Transverse colon (tissue), 4 donors: Measurements from ENCODE around the gene LRP2. TPM values are rescaled to one million over a fixed set of nuclear protein-coding genes. Genes with fewer than 3 reads are reported as not detected.

Experiments used
- DNase-seq: peaks from one replicate; pipeline ENCODE4 v3.0.0-alpha.2; 2019
- H3K27ac ChIP-seq, 4 donors: fragments of 200-600 bp; sonication (generic); 2 replicates each; pipeline ENCODE4 v1.5.1; 2016 to 2018; ENCODE audit warnings: inconsistent platforms in 4 of 4
- H3K27me3 ChIP-seq: fragments of 200-600 bp; sonication (generic); 2 replicates; pipeline ENCODE4 v1.5.1; 2017; ENCODE audit warnings: inconsistent platforms
- H3K36me3 ChIP-seq, 4 donors: fragments of 200-600 bp; sonication (generic); 2 replicates each; pipeline ENCODE4 v1.5.1; 2017 to 2019; ENCODE audit warnings: inconsistent platforms in 4 of 4
- H3K4me1 ChIP-seq, 4 donors: fragments of 200-600 bp; sonication (generic); 2 replicates each; pipeline ENCODE4 v1.5.1; 2017 to 2020; ENCODE audit warnings: inconsistent platforms in 4 of 4
- H3K4me3 ChIP-seq, 4 donors: fragments of 200-600 bp; sonication (generic); 1 replicate in 1 of 4; 2 replicates in 3 of 4; pipeline versions ENCODE4 v1.5.1 to v1.6.1; 2017 to 2019; ENCODE audit warnings: inconsistent platforms in 4 of 4
- H3K9me3 ChIP-seq, 2 donors: fragments of 200-600 bp; sonication (generic); 2 replicates each; pipeline ENCODE4 v1.5.1; 2017 to 2019; ENCODE audit warnings: inconsistent platforms in 2 of 2
- CTCF ChIP-seq, 5 experiments: fragments of 200-600 bp in 3 of 5; fragments of 450-650 bp in 2 of 5; sonication (generic) in 3 of 5; IDR thresholded peaks; 1 replicate in 2 of 5; 2 replicates in 3 of 5; pipeline ENCODE4 v1.5.1; 2016 to 2017; ENCODE audit warnings: antibody characterized with exemption in 5 of 5, inconsistent platforms in 3 of 5, mild to moderate bottlenecking in 2 of 5, moderate library complexity in 1 of 5
- EP300 ChIP-seq: sonication (generic); formaldehyde crosslinking; IDR thresholded peaks from one replicate; pipeline ENCODE4 v1.6.1; 2017; ENCODE audit warnings: antibody characterized with exemption, low read depth
- POLR2A ChIP-seq: fragments of 450-650 bp; IDR thresholded peaks from one replicate; pipeline ENCODE4 v1.6.1; 2016; ENCODE audit warnings: antibody characterized with exemption, mild to moderate bottlenecking, moderate library complexity
- POLR2AphosphoS5 ChIP-seq, 3 donors: sonication (generic); formaldehyde crosslinking; IDR thresholded peaks; one replicate each; pipeline ENCODE4 v1.6.1; 2016; ENCODE audit warnings: antibody characterized with exemption in 3 of 3
- WGBS, 2 donors: methylation state at CpG; one replicate each; pipeline ENCODE4 v1.1.5; 2018; ENCODE audit warnings: low coverage in 1 of 2; 5-methylcytosine and 5-hydroxymethylcytosine counted together
- in situ Hi-C, 4 donors: fragments of 200-750 bp; cut with MboI; loops; one replicate each; pipeline versions ENCODE4 v1.15.0 to v1.15.1; 2017; ENCODE audit warnings: low sequenced_read_pairs in 3 of 4, low pct_ligation_motif_present in 1 of 4, low pct_unique_long_range_greater_than_20kb in 1 of 4
- intact Hi-C: fragments of 100-400 bp; cut with DNase I; formaldehyde crosslinking; loops from one replicate; pipeline ENCODE4 v1.15.1; 2023; ENCODE audit warnings: low total_unique reads
- total RNA-seq, 4 donors: library from RNA; depleted of rRNA; stranded (reverse); fragments of >200 nt; gene quantifications; one replicate each; pipeline ENCODE4 v1.1.0, GENCODE V29; 2016

Gene LRP2
- total RNA-seq, 4 donors from 2014 or later, result not detected

- DNase-seq, result no peak
- intact Hi-C loops, result no loop called here
- peak overlapping the region in 3 of 4 donors; percentile 7 to 59 (median 41) for H3K4me3 ChIP-seq
- no peaks in the 10 kb centered on the region for H3K9me3 ChIP-seq
- WGBS, 2 donors, result 13 to 14% methylated on average over 12 to 20 of the region's 20 CpGs
- in situ Hi-C loops, result no loop called here
- peaks cover 65% of the 10 kb centered on the region for H3K27me3 ChIP-seq
- no peak overlapping the region for H3K27ac ChIP-seq
- TF ChIP-seq CTCF (IDR thresholded peaks at IDR 0.05), result no peak
- no peak for TF ChIP-seq EP300
- TF ChIP-seq POLR2AphosphoS5 (IDR thresholded peaks at IDR 0.05), result no peak
- TF ChIP-seq POLR2A, result no peak
- H3K36me3 ChIP-seq, result no peaks in the 10 kb centered on the region
- H3K4me1 ChIP-seq, result peaks cover 24 to 43% (median 39%) of the 10 kb centered on the region in 4 donors
Measured at GRCh38 chr2:169360984-169361705, 1.2 kb downstream of the LRP2 start.

DNA sequence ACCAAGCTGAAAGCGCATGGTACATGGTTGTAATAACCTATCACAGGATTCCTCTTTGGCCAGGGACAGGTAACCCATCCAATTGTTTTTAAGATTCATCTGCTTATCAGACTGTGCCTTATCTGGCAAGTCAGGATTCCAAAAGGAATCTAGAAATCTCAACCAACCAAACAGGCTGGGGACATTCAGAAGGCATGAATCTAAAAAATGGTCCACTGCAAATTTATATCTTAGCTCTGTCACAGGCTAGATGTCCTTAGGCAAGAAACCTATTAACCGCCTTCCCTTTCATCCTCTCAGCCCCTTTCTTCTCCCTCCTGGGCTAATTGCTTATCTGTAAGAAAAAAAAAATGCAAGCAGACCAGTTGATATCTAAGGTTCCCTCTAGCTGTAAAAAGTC is 4.3 kb downstream of the LRP2 start:
- Histone ChIP-seq H3K4me1 (peaks cover 17 to 23% (median 21%) of the 10 kb centered on the region in 4 donors), H3K9me3 (no peaks in the 10 kb centered on the region), H3K4me3 (no peak overlapping the region), H3K27ac (no peak overlapping the region), H3K36me3 (no peaks in the 10 kb centered on the region), H3K27me3 (peaks cover 51% of the 10 kb centered on the region)
- no peak for DNase-seq
- 91% methylated on average over 2 of the region's 2 CpGs; no CpG with 5 or more reads in 1 of the 2 donors for WGBS, 2 donors
- TF ChIP-seq POLR2A (no peak), POLR2AphosphoS5 (IDR thresholded peaks at IDR 0.05) (no peak), EP300 (no peak), CTCF (IDR thresholded peaks at IDR 0.05) (no peak)
- in situ Hi-C loops, result no loop called here
- intact Hi-C loops, result no loop called here

DNA sequence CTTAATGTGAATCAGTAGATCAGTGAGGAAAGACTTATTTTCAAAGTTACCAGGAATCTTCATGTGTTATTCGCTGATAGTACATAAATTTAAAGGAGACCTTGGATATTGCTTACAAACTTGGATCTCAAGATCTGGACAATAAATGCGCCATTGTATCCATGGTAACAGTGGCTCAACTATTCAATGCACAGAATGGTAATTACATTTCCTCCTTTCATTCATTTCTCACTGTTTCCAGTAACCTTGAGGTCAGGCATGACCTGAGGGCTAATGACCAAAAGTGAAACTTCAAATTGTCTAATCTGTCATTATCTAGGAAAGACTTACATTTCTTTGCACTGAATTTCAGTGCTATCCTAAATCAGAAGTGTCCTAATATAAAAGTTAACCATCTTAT is 8.1 kb downstream of the LRP2 start:
- in situ Hi-C loops, result no loop called here
- H3K27me3 ChIP-seq, result peaks cover 15% of the 10 kb centered on the region
- no peaks in the 10 kb centered on the region for H3K9me3 ChIP-seq
- 71 to 79% methylated on average over 2 of the region's 2 CpGs for WGBS, 2 donors
- no peak overlapping the region for H3K4me3 ChIP-seq
- H3K36me3 ChIP-seq, result no peaks in the 10 kb centered on the region
- DNase-seq, result no peak
- no peaks in the 10 kb centered on the region for H3K4me1 ChIP-seq
- H3K27ac ChIP-seq, result no peak overlapping the region
- TF ChIP-seq POLR2AphosphoS5 (IDR thresholded peaks at IDR 0.05) (no peak), POLR2A (no peak), CTCF (IDR thresholded peaks at IDR 0.05) (no peak), EP300 (no peak)
- intact Hi-C loops, result no loop called here

- intact Hi-C loops (no loop called here), in situ Hi-C loops (no loop called here)
- Histone ChIP-seq H3K36me3 (no peaks in the 10 kb centered on the region), H3K4me3 (no peak overlapping the region), H3K27me3 (no peaks in the 10 kb centered on the region), H3K9me3 (no peaks in the 10 kb centered on the region), H3K27ac (no peak overlapping the region), H3K4me1 (no peaks in the 10 kb centered on the region)
- TF ChIP-seq EP300 (no peak), POLR2A (no peak), POLR2AphosphoS5 (IDR thresholded peaks at IDR 0.05) (no peak), CTCF (IDR thresholded peaks at IDR 0.05) (no peak)
- no peak for DNase-seq
- WGBS, 2 donors, result 55 to 61% methylated on average over 4 of the region's 4 CpGs
Measured at GRCh38 chr2:169351725-169352124, 10.6 kb downstream of the LRP2 start.
